ENCODE measurements around the gene C5orf52. TPM values are rescaled to one million over a fixed set of nuclear protein-coding genes. Genes with fewer than 3 reads are reported as not detected.

C5orf52 gene
- total RNA-seq, result not detected
- polyA plus RNA-seq (ENCODE audit: insufficient read depth in 1 of 8, insufficient read length in 8 of 8, low replicate concordance in 1 of 8), result not detected
- long read RNA-seq, donor 1, result 0 reads
- long read RNA-seq, donor 2, result 0 reads
- long read RNA-seq, donor 3, result 0 reads
- long read RNA-seq, donor 4, result 0 reads
- long read RNA-seq, donor 5, result 0 reads
- long read RNA-seq, donor 6, result 0 reads
- long read RNA-seq, donor 7, result 0 reads
- long read RNA-seq, donor 8, result 0 reads
- long read RNA-seq, donor 9, result 0 reads
- long read RNA-seq, donor 10, result 0 reads
- long read RNA-seq, donor 11, result 0 reads

GRCh38 chr5:157670662-157671591 is at the start of gene C5orf52:
C5orf52 (plus strand) TSS chr5:157671533; CDS start chr5:157671615, 82 bp downstream.
- Histone ChIP-seq H3K9me3 (replicated peaks; ENCODE audit: control insufficient read depth, low read depth, low read length) (no peaks in the 10 kb centered on the region), H3K4me1 (ENCODE audit: control insufficient read depth, insufficient read depth, low read length) (peaks cover 7% of the 10 kb centered on the region), H3K36me3 (ENCODE audit: control insufficient read depth, insufficient read depth, low read length) (no peaks in the 10 kb centered on the region), H3K27ac (ENCODE audit: low read length) (no peak within 1 kb of the TSS), H3K4me3 (ENCODE audit: low read length) (peak within 1 kb of the TSS; percentile 54), H3K27me3 (ENCODE audit: control insufficient read depth, insufficient read depth, low read length) (peaks cover 24% of the 10 kb centered on the region)
- WGBS (ENCODE audit: insufficient coverage), result 2% methylated on average over 55 of the region's 59 CpGs
- peak; percentile 81 for DNase-seq

- Histone ChIP-seq H3K27ac (ENCODE audit: low read length) (no peak overlapping the region), H3K36me3 (ENCODE audit: control insufficient read depth, insufficient read depth, low read length) (no peaks in the 10 kb centered on the region), H3K4me3 (ENCODE audit: low read length) (no peak overlapping the region), H3K9me3 (replicated peaks; ENCODE audit: control insufficient read depth, low read depth, low read length) (no peaks in the 10 kb centered on the region), H3K27me3 (ENCODE audit: control insufficient read depth, insufficient read depth, low read length) (no peaks in the 10 kb centered on the region), H3K4me1 (ENCODE audit: control insufficient read depth, insufficient read depth, low read length) (peaks cover 4% of the 10 kb centered on the region)
- WGBS (ENCODE audit: insufficient coverage), result no CpG with 5 or more reads among the region's 2 CpGs
- DNase-seq, result no peak
Observed at GRCh38 chr5:157624144-157624543, 47.2 kb upstream of the C5orf52 start.

- DNase-seq, result no peak
- Histone ChIP-seq H3K9me3 (replicated peaks; ENCODE audit: control insufficient read depth, low read depth, low read length) (no peaks in the 10 kb centered on the region), H3K4me3 (ENCODE audit: low read length) (no peak overlapping the region), H3K4me1 (ENCODE audit: control insufficient read depth, insufficient read depth, low read length) (no peaks in the 10 kb centered on the region), H3K36me3 (ENCODE audit: control insufficient read depth, insufficient read depth, low read length) (no peaks in the 10 kb centered on the region), H3K27me3 (ENCODE audit: control insufficient read depth, insufficient read depth, low read length) (no peaks in the 10 kb centered on the region), H3K27ac (ENCODE audit: low read length) (no peak overlapping the region)
- WGBS (ENCODE audit: insufficient coverage), result 60% methylated on average over 1 of the region's 6 CpGs
Observed at GRCh38 chr5:157626831-157627230, 44.5 kb upstream of the C5orf52 start.

GRCh38 chr5:157630341-157630740 is 41.0 kb upstream of the C5orf52 start:
- Histone ChIP-seq H3K4me1 (ENCODE audit: control insufficient read depth, insufficient read depth, low read length) (no peaks in the 10 kb centered on the region), H3K36me3 (ENCODE audit: control insufficient read depth, insufficient read depth, low read length) (no peaks in the 10 kb centered on the region), H3K27me3 (ENCODE audit: control insufficient read depth, insufficient read depth, low read length) (no peaks in the 10 kb centered on the region), H3K4me3 (ENCODE audit: low read length) (no peak overlapping the region), H3K27ac (ENCODE audit: low read length) (no peak overlapping the region), H3K9me3 (replicated peaks; ENCODE audit: control insufficient read depth, low read depth, low read length) (no peaks in the 10 kb centered on the region)
- no CpG with 5 or more reads among the region's 2 CpGs for WGBS (ENCODE audit: insufficient coverage)
- no peak for DNase-seq

GRCh38 chr5:157640406-157641066 is 30.8 kb upstream of the C5orf52 start:
- Histone ChIP-seq H3K36me3 (ENCODE audit: control insufficient read depth, insufficient read depth, low read length) (no peaks in the 10 kb centered on the region), H3K27me3 (ENCODE audit: control insufficient read depth, insufficient read depth, low read length) (no peaks in the 10 kb centered on the region), H3K4me1 (ENCODE audit: control insufficient read depth, insufficient read depth, low read length) (no peaks in the 10 kb centered on the region), H3K27ac (ENCODE audit: low read length) (no peak overlapping the region), H3K4me3 (ENCODE audit: low read length) (no peak overlapping the region), H3K9me3 (replicated peaks; ENCODE audit: control insufficient read depth, low read depth, low read length) (no peaks in the 10 kb centered on the region)
- no peak for DNase-seq
- 79% methylated on average over 4 of the region's 9 CpGs for WGBS (ENCODE audit: insufficient coverage)

GRCh38 chr5:157648275-157648990 is 22.9 kb upstream of the C5orf52 start:
- DNase-seq, result no peak
- WGBS (ENCODE audit: insufficient coverage), result 89% methylated on average over 3 of the region's 7 CpGs
- Histone ChIP-seq H3K27ac (ENCODE audit: low read length) (no peak overlapping the region), H3K36me3 (ENCODE audit: control insufficient read depth, insufficient read depth, low read length) (no peaks in the 10 kb centered on the region), H3K9me3 (replicated peaks; ENCODE audit: control insufficient read depth, low read depth, low read length) (no peaks in the 10 kb centered on the region), H3K27me3 (ENCODE audit: control insufficient read depth, insufficient read depth, low read length) (no peaks in the 10 kb centered on the region), H3K4me1 (ENCODE audit: control insufficient read depth, insufficient read depth, low read length) (peaks cover 5% of the 10 kb centered on the region), H3K4me3 (ENCODE audit: low read length) (no peak overlapping the region)

GRCh38 chr5:157649101-157649500 is 22.2 kb upstream of the C5orf52 start:
- no peak for DNase-seq
- Histone ChIP-seq H3K4me3 (ENCODE audit: low read length) (no peak overlapping the region), H3K36me3 (ENCODE audit: control insufficient read depth, insufficient read depth, low read length) (no peaks in the 10 kb centered on the region), H3K9me3 (replicated peaks; ENCODE audit: control insufficient read depth, low read depth, low read length) (no peaks in the 10 kb centered on the region), H3K27me3 (ENCODE audit: control insufficient read depth, insufficient read depth, low read length) (no peaks in the 10 kb centered on the region), H3K4me1 (ENCODE audit: control insufficient read depth, insufficient read depth, low read length) (peaks cover 5% of the 10 kb centered on the region), H3K27ac (ENCODE audit: low read length) (no peak overlapping the region)
- no CpG with 5 or more reads among the region's 2 CpGs for WGBS (ENCODE audit: insufficient coverage)

- 64% methylated on average over 33 of the region's 33 CpGs for WGBS (ENCODE audit: insufficient coverage)
- H3K4me1 ChIP-seq (ENCODE audit: control insufficient read depth, insufficient read depth, low read length), result peaks cover 5% of the 10 kb centered on the region
- H3K27ac ChIP-seq (ENCODE audit: low read length), result no peak overlapping the region
- H3K36me3 ChIP-seq (ENCODE audit: control insufficient read depth, insufficient read depth, low read length), result no peaks in the 10 kb centered on the region
- no peak for DNase-seq
- no peaks in the 10 kb centered on the region for H3K27me3 ChIP-seq (ENCODE audit: control insufficient read depth, insufficient read depth, low read length)
- H3K9me3 ChIP-seq (replicated peaks; ENCODE audit: control insufficient read depth, low read depth, low read length), result no peaks in the 10 kb centered on the region
- H3K4me3 ChIP-seq (ENCODE audit: low read length), result peak overlapping the region; percentile 54
Observed at GRCh38 chr5:157650991-157651611, 20.2 kb upstream of the C5orf52 start.

- no peak overlapping the region for H3K27ac ChIP-seq (ENCODE audit: low read length)
- peak; percentile 77 for DNase-seq
- WGBS (ENCODE audit: insufficient coverage), result 24% methylated on average over 54 of the region's 63 CpGs
Observed at GRCh38 chr5:157651623-157652376, 19.5 kb upstream of the C5orf52 start.

More at GRCh38 chr5:157651623-157652376, 19.5 kb upstream of the C5orf52 start:
- Histone ChIP-seq H3K4me3 (ENCODE audit: low read length) (peak overlapping the region; percentile 54), H3K9me3 (replicated peaks; ENCODE audit: control insufficient read depth, low read depth, low read length) (no peaks in the 10 kb centered on the region), H3K4me1 (ENCODE audit: control insufficient read depth, insufficient read depth, low read length) (peaks cover 5% of the 10 kb centered on the region), H3K27me3 (ENCODE audit: control insufficient read depth, insufficient read depth, low read length) (no peaks in the 10 kb centered on the region), H3K36me3 (ENCODE audit: control insufficient read depth, insufficient read depth, low read length) (no peaks in the 10 kb centered on the region)
